ENCODE data around the gene NSMF. TPM values are rescaled to one million over a fixed set of nuclear protein-coding genes. Genes with fewer than 3 reads are reported as not detected.

Gene NSMF
- total and polyA plus RNA-seq, 12 donors, result 5.3 to 29.3 (median 10.9) TPM

GRCh38 chr9:137459601-137460362, 648 bp upstream of the NSMF start:
- peaks cover 13 to 38% (median 23%) of the 10 kb centered on the region in 9 donors for H3K4me1 ChIP-seq
- intact Hi-C loops (cut with DNase I), result loop anchor here in 2 of 10 donors (5.0 to 10.0 kb wide), 2 partner anchors 37 to 145 kb away; partner anchors contain the start of genes ARRDC1 (in 1 of the 2), EXD3 (in 1 of the 2) and NOXA1 (in 1 of the 2)
- WGBS, 2 donors, result 47 to 49% methylated on average over 14 to 15 of the region's 15 CpGs
- DNase-seq (no peak), ATAC-seq (peak in 6 of 8 donors; percentile 5 to 15 (median 11))
- peak overlapping the region in 9 of 10 donors; percentile 3 to 89 (median 72) for H3K27ac ChIP-seq
- TF ChIP-seq, protein P1, sequence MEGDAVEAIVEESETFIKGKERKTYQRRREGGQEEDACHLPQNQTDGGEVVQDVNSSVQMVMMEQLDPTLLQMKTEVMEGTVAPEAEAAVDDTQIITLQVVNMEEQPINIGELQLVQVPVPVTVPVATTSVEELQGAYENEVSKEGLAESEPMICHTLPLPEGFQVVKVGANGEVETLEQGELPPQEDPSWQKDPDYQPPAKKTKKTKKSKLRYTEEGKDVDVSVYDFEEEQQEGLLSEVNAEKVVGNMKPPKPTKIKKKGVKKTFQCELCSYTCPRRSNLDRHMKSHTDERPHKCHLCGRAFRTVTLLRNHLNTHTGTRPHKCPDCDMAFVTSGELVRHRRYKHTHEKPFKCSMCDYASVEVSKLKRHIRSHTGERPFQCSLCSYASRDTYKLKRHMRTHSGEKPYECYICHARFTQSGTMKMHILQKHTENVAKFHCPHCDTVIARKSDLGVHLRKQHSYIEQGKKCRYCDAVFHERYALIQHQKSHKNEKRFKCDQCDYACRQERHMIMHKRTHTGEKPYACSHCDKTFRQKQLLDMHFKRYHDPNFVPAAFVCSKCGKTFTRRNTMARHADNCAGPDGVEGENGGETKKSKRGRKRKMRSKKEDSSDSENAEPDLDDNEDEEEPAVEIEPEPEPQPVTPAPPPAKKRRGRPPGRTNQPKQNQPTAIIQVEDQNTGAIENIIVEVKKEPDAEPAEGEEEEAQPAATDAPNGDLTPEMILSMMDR (IDR thresholded peaks at IDR 0.05), result no peak
- peaks cover 0 to 24% (median 0%) of the 10 kb centered on the region in 9 donors for H3K36me3 ChIP-seq
- no peaks in the 10 kb centered on the region for H3K9me3 ChIP-seq
- peaks cover 0 to 14% (median 0%) of the 10 kb centered on the region in 7 donors for H3K27me3 ChIP-seq
- peak overlapping the region in 9 of 10 donors; percentile 56 to 81 (median 69) for H3K4me3 ChIP-seq

DNA sequence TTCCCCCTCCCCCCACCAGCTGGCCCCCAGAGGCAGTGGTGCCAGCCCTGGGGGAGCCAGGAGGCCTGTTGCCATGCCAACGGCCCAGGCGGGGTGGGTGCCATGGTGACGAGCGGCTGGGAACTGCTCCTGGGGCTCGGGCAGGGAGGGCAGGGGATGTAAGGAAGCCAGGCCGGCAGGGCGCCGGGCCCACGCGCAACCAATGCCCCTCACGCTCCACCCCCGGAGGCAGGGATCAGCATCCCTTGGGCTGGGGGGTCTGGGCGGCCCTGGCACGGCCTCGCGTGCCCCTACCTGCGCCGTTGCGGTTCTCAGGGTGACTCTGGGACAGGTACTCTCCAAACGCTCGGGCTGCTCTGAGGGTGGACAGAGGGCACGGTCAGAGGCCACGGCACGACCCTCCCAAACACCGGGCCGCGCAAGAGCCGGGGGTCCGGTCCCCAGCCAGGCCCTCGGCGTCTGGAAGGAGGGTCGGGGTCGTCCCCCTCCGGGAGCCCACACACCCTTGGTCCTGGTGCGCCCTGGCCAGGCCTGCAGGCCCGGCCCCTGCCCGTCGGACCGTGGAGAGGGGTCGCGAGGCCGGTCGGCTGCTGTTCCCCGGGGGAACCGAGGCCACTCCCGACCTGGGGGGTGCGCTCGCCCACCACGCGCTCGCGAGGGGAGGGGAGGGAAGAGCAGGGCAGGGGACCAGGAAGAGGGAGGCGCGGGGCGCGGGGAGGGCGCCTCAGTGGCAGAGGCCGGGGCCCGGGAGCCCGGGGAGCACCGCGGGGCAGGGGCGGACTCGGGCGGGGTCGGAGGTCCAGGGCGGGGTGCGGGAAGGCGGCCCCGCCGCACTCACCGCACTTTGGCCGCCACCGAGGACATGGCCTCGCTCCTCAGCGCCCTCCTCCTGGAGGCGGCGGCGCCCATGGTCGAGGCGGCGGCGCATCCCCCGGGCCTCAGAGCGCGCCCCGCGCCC, 661 bp downstream of the NSMF start:
- peak overlapping the region in 9 of 10 donors; percentile 26 to 89 (median 65) for H3K27ac ChIP-seq
- intact Hi-C loops (cut with DNase I), result loop anchor here in 2 of 10 donors (5.0 to 10.0 kb wide), 2 partner anchors 36 to 146 kb away; partner anchors contain the start of genes ARRDC1 (in 1 of the 2), EXD3 (in 1 of the 2) and NOXA1 (in 1 of the 2)
- peak in 1 of 8 donors; percentile 1 for ATAC-seq

DNA sequence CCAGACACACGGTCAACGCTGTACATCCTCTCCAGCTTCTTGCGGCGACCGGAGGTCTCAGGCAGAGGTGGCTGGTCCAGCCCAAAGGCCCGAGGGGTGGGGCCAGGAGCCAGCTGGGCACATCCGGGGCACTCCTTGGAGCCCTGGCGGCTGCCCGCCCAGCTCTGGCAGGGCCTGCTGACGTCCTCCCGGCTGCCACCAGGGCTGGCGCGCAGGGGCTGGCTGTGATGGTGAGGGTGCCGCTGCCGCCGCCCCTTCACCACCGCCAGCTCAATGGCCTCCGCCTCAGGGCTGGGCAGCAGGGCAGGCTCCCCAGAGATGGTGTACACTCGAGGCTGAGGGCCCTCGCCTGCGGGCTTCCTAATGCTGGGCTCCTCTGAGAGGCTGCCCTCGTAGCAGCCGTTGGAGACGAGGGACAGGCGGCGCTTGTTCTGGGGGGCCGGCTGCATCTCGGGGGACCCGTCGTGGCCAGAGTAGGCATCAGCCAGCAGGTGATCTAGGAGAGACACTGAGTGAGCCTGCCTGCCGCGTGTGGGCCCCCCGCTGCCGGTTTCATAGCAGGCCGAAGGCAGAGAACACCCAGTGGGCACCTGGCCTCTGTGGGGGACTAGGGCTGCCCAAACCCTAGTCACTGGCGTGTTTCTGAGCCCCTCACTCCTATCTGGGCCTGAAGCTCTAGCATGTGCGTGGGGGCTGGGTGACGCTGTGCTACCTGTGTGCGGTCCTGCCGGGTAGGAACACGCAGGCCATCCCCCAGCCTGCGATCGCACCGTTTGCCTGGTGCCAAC, 1.5 kb downstream of the NSMF start:
- Histone ChIP-seq H3K27me3 (peaks cover 0 to 11% (median 0%) of the 10 kb centered on the region in 7 donors), H3K9me3 (no peaks in the 10 kb centered on the region), H3K4me1 (peaks cover 19 to 55% (median 30%) of the 10 kb centered on the region in 9 donors), H3K36me3 (peaks cover 0 to 32% (median 0%) of the 10 kb centered on the region in 9 donors), H3K27ac (peak overlapping the region in 1 of 10 donors; percentile 65), H3K4me3 (peak overlapping the region in 2 of 10 donors; percentile 60 to 81)
- 95 to 96% methylated on average over 43 to 44 of the region's 44 CpGs for WGBS, 2 donors
- no peak for ATAC-seq
- intact Hi-C loops (cut with DNase I), result loop anchor here in 2 of 10 donors (5.0 to 10.0 kb wide), 2 partner anchors 35 to 147 kb away; partner anchors contain the start of genes ARRDC1 (in 1 of the 2), EXD3 (in 1 of the 2) and NOXA1 (in 1 of the 2)
- TF ChIP-seq, protein P1 (IDR thresholded peaks at IDR 0.05), result no peak
- no peak for DNase-seq

More for the DNA sequence above, 661 bp downstream of the NSMF start:
- TF ChIP-seq, protein P1 (IDR thresholded peaks at IDR 0.05), result no peak
- no peaks in the 10 kb centered on the region for H3K9me3 ChIP-seq
- peak overlapping the region; percentile 45 to 81 (median 68) for H3K4me3 ChIP-seq
- H3K27me3 ChIP-seq, result peaks cover 0 to 14% (median 0%) of the 10 kb centered on the region in 7 donors
- H3K4me1 ChIP-seq, result peaks cover 19 to 46% (median 30%) of the 10 kb centered on the region in 9 donors
- DNase-seq, result peak in 1 of 2 donors; percentile 12
- WGBS, 2 donors, result 21 to 31% methylated on average over 60 to 88 of the region's 88 CpGs
- H3K36me3 ChIP-seq, result peaks cover 0 to 24% (median 0%) of the 10 kb centered on the region in 9 donors
